NCI-H1436 (cell line): Measurements from ENCODE around the gene PDE6D.
"Not testable (repeated sequence)": the region's sequence is repeated elsewhere in the genome, so short reads cannot be mapped to it uniquely, and the experiment has no call there.

Experiments used
- DNase-seq: peaks from one replicate; lab custom pipeline; 2025; lab: John Stamatoyannopoulos, UW

Gene PDE6D

DNA sequence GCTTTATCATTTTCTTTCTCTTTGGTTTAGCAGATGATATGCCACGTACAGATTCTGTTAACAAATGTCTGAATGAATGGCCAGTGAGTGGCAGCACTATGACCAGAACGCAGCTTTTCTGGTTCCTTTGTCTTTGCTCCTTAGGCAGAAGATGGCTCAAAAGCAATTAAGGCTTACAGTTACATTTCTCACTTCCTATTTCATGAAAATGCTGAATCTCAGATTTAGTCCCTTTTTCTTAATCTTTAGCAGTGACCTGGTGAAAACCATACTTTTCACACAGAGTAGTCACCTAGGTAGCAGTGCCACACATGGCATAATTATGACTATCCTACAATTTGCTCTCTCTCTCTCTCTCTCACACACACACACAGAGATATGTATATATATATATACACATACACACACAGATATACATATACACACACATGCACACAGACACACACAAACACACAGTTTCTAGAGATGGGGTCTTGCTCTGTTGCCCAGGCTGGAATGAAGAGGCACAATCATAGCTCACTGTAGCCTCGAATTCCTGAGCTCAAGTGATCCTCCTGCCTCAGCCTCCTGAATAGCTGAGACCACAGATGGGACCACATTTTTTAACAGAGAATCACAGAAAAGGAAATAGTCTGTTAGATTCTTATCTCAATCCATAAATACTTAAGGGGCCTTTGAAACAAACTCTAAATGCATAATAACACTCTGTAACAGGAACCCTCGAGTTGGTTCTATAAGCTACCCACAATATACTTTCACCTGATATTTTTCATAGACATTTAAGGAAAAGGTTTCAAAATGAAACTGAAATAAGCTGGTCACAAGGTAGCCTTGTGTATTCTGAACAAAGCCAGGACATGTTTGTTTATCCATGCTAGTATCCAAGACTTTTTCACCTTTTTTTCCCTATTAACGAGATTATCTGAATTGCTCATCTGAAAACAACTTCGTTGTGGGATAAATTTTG lies 11.6 kb downstream of the PDE6D start:
- DNase-seq: no peak

DNA sequence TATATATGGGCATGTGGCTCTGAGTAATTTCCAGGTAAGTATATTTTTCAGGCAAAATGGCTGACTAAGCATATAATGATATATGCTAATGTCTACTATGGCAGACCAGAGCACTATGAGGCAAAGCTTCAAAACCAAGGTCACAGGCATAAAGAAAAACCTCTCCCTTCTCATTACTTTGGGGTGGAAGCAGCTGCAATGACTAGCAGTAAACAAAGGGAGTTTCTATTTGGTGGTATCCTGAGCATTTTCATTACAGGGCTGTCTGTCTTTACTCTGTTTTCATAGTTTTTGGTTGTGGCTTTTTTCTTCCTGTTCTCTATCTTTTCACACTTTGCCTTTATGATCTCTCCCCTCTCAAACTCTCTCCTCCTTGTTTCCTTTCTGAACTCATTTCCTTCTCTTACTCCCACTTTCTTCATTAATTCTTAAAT lies 15.6 kb downstream of the PDE6D start:
- no peak for DNase-seq

DNA sequence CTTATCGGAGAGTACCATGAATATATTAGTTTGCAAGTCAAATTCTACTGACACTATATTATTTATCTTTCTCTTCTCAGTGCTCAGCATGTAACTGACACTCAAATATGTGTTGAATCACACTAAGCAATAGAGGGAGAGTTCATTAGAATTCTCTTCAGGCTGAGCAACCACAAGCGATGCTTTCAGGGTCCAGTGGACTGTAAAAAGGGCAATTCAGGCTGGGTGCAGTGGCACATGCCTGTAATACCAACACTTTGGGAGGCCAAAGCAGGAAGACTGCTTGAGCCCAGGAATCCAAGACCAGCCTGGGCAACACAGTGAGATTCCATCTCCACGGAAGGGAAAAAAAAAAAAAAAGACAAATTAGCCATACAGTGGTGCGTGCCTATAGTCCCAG lies 16.3 kb downstream of the PDE6D start:
- no peak for DNase-seq

DNA sequence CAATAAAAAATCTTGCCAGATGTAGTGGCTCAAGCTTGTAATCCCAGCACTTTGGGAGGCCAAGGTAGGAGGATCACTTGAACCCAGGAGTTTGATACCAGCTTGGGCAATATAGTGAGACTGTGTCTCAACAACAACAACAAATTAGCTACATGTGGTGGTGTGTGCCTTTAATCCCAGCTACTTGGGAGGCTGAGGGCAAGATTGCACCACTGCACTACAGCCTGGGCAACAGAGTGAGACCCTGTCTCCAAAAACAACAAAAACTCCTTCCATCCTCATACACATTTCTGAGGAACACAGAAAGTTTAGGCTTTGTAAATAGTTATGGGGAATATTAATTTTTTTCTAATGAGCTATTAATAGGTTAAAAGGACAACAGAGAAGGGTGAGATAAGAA lies 17.0 kb downstream of the PDE6D start:
- no peak for DNase-seq

DNA sequence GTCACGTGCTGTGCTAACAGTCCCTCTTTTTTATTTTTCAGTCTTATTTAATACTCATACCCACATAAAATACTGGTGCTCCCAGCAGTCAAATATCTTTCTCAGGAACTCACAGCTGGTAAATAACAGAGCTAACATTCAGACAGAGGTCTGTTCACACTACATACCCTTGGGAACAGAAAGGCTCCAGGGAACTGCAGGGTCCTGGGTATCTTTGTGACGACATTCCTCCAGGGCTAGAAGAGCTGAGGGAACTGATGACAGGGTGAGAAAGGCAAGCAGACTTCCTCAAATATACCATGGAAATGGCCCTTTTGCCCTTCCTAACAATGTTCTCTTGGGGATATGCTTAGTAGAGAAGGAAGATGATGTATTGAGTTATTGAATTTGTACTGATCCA lies 19.3 kb downstream of the PDE6D start:
- DNase-seq: no peak

DNA sequence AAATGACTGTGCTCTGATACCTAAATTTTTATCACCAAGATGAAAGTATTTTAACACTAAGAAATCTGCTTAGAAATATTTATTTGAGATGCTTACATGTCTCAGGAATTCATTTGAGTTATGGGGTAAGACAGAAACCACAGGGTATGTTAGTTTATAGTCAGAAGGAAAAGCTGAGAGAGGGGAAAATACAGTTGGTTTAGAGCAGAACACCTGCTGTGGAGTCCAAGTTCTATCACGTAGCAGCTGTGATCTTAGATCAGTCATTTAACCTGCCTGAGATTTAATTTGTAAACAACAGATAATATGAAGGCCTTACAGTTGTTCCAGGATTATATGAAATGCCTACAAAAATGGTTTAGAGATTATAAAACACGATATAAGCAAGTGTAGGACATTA lies 29.0 kb downstream of the PDE6D start:
- DNase-seq: no peak

DNA sequence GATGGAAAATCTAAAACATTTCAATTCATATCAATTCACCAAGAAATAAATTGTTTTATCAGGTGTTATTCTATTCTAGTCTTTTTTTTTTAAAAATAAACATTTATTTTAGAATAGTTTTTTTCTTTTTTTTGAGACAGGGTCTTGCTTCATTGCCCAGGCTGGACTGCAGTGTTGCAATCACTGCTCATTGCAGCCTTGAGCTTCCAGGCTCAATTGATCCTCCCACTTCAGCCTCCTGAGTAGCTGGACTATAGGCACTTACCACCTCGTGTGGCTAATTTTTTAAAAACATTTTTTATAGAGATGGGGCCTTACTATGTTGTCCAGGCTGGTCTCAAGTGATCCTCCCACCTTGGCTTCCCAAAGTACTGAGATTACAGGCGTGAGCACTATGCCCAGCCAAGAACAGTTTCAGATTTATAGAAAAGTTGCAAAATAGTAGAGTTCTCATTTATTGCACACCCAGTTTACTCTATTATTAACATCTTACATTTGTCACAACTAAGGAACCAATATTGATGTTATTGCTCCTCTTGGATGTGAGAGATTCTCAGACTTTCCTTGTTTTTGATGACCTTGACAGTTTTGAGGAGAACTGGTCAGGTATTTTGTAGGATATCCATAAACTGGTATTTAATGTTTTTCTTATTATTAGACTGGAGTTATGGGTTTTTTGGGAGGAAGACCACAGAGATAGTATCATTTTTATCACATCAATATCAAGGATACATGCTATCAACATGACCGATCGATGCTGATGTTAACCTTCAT lies 29.9 kb downstream of the PDE6D start:
- no peak for DNase-seq

DNA sequence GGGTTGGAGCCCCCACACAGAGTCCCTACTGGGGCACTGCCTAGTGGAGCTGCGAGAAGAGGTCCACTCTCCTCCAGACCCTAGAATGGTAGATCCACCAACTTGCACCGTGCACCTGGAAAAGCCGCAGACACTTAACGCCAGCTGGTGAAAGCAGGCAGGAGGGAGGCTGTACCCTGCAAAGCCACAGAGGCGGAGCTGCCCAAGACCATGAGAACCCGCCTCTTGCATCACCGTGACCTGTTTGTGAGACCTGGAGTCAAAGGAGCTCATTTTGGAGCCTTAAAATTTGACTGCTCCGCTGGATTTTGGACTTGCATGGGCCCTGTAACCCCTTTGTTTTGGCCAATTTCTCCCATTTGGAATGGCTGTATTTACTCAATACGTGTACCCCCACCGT lies 32.1 kb downstream of the PDE6D start:
- DNase-seq: not testable (repeated sequence)

DNA sequence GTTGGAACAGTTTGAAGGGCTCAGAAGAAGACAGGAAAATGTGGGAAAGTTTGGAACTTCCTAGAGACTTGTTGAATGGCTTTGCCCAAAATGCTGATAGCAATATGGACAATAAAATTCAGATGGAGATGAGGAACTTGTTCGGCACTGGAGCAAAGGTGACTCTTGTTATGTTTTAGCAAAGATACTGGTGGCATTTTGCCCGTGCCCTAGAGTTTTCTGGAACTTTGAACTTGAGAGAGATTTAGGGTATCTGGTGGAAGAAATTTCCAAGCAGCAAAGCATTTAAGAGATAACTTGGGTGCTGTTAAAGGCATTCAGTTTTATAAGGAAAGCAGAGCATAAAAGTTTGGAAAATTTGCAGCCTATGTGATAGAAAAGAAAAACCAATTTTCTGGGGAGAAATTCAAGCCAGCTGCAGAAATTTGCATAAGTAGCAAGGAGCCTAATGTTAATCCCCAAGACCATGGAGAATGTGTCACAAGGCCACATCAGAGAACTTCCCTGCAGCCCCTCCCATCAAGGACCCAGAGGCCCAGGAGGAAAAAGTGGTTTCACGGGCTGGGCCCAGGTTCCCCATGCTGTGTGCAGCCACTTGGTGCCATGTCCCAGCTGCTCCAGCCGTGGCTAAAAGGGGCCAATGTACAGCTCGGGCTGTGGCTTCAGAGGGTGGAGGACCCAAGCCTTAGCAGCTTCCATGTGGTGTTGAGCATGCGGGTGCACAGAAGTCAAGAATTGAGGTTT lies 32.8 kb downstream of the PDE6D start:
- DNase-seq: not testable (repeated sequence)

DNA sequence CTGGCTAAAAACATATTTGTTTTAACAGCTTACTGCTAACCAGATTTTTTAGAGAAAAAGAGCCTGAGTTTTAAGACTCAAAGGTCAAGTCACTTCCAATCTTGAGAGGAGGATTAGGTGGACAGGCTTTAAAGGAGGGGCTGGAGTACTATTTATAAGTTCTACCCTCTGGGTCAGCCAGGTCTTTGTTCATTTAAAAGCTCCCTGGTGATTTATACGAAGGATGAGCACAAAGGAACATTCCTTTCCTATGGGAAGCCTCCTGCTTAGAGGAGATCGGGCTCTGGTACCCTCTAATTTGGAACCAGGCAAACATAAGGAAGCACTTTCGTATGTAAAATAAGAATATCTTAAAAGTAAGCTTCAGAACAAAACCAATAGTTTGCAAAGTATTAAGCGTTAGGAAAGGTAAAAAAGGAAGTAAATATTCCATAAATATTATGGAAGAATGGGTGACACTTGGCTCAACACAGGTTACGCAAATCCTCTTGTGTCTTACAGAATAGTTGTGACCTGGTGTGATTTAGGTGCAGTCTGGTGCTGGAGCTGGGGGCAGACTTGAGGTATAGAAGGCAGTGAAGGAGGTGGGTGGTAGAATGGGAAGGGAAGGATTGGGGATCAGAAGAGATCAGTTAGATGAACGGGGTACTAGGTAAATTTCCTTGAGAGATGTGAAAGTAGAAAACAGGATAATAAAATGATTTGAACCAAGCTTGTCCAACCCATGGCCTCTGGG lies 35.6 kb downstream of the PDE6D start:
- no peak for DNase-seq

DNA sequence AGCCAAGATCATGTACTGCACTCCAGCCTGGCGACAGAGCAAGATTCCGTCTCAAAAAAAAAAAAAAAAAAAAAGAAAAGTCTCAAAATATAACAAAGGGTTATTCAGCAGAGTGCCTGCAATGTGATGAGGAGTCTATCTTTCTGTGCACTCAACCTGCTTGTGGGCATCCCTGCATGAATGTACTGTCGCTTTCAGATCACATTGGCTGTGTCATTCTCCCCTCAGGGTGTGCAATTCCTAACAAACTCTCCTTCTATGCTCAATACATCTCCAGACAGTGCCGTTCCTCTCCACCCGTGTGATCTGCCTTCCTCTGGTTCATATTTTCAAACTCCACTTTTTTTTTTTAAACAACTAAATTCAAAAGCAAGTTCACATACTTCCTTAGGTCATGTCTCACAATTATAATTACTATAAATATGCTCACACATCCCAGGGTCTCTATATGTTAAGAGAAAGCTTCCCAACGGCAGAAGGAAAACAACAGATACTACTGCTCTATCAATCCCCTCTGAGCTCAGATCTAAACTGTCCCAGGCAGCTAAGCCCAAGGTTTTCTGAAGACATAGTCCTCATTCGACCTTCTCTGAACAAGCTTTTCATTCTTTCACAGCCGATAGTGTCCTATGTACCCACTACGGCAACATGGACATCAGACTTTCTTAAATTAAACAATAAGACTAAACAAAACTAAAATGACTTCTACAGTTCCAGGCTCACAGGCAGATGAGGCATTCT lies 37.5 kb downstream of the PDE6D start:
- DNase-seq: no peak

DNA sequence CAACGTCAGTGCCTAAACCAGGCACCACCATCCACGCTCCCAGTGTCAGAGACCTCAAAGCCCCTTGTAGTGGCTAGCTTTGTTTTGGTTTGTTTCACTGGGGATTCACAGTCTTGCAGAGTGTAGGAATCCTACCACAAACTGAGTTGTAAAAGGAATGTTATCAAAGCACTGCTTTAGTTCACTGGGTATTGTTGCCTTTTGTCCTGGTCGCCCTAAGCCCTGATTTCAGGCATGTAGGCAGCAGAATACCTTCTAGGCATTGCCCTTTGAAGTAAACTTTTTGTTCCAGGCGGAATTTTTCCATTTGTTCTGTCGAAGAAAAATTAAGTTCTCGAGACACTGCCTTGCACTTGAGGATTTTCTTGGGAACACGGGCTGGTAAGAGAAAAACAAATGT lies 43.3 kb downstream of the PDE6D start:
- DNase-seq: no peak

DNA sequence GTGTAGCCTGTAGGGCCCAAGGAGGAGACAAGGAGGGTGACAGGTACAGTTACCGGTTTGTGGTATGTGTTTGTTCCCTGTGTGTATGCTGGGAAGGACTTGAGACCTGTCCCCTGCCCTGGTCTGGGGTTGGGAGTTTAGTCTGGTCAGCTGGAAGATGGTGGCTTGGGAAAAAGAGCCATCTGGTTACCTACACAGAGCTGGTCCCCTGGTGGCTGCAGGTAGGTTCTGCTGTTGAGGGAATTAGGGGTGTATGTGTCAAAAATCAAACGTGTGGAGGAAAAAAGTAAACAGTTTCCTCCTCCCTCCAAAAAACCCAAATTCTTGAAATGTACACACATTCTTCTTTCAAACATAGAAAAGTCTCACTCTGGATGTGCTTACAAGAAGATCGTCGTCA lies 48.5 kb downstream of the PDE6D start:
- DNase-seq: no peak

DNA sequence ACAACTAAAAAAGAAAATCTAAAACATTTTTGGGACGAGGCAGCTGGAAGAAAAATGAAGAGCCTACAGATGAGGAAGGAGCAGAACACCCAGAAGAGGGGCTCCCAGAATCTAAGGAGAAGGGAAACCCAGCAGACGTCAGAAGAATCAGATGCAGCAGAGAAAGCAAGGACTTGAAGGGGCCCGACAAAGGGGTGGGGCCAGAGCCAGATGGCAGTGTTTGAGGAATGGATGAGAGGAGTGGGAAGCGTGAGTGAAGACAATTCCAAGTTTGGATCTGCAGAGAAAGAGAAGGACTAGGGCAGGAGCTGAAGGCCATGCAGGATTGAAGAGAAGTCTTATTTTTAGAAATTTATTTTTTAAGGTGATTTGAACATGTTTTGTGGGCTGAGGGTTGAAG lies 53.5 kb downstream of the PDE6D start:
- no peak for DNase-seq

DNA sequence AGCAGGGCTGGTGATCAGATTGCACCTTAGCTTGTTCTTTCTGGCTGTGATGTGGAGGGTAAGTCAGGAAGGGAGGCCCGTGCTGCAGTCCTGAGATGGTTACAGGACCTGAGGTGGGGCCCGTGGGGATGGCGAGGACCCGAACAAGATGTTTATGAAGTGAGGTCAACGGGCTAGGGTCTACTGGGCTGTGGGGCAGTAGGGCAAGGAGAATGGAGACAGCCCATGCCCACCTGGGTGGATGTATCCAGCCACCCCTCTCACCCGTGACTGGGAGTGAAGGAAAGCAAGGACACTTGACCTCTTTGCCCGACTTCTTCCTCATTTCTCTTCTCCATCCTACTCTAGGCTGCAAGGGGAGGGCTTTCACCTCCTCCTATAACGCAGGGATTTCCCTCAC lies 54.8 kb downstream of the PDE6D start:
- no peak for DNase-seq

DNA sequence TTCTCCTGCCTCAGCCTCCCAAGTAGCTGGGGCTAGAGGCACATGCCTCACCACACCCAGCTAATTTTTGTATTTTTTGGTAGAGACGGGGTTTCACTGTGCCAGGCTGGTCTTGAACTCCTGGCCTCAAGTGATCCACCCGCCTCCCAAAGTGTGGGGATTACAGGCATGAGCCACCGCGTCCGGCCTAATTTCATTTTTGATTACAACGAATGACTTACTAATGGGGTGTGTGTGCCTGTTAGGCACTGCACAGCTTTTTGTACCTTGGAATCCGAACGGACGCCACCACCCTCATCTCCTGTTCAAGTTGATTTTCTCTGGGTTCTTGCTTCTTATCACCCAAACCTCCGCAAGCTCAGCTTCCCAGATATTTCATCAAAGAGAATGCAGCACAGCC lies 55.6 kb downstream of the PDE6D start:
- no peak for DNase-seq

DNA sequence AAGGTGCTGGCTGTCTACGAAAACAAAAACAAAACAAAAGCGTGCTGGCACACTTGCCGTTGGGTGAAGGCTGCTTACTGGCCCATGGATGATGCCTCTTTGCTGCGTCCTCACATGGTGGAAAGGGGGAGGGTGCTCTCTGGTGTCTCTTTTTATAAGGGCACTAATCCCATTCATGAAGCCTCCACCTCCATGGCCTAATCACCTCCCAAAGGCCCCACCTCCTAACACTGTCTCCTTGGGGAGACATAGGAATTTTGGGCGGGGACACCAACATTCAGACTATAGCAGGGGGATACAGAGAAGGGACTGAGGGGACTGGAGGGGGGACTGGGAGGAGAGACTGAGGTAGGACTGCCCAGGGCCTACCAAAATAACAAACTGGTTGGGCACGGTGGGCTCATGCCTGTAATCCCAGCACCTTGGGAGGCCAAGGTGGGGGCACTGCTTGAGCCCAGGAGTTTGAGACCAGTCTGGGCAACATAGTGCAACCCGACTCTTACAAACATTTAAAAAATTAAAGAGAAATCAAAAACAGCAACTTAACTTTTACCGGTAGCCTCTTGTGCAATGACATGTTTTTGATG lies 58.3 kb downstream of the PDE6D start:
- DNase-seq: no peak

DNA sequence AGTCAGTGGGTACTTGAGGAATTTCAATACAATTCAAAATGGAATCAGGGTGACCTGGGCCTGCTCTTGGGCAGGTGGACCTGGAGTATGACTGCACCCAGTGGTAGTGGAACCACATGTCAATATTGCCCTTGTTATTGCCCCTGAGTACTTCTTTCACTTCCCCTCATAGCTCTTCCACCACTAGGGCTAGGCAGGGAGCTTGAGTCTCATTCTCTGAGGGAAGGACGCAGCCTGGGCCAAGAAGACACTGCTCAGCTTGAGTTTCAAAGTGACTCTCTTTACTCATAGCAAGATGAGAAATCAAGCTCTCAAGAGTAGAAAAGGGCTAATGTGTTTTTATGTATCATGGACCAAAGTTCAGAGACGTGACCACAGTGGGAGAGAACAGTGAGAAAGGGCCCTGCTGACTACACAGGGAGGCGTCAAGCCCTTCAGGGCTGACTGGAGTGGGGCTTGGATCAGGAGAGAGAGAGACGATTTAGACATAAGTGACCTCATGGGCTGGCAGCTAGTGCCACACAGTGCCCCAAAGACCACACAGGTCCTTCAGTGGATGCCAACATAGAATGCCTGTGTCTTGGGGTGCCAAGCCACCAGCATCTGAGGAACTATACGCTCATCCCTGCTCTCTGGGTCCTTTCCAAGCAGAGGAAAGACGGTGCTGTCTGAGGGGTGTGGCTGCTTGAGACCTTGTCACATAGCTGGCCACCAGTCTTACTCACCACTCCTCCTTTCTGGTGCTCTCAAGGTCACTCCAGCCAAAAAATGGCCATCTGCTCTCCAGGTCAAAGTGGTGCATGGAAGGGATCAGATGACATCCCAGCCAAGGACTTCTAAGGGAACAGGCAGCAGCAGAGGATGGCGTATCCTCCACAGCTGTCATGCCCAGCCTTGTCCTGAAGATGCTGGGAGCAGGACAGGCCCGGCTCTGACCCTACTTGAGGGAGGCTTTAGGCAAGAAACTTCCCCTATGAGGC lies 59.8 kb downstream of the PDE6D start:
- no peak for DNase-seq

DNA sequence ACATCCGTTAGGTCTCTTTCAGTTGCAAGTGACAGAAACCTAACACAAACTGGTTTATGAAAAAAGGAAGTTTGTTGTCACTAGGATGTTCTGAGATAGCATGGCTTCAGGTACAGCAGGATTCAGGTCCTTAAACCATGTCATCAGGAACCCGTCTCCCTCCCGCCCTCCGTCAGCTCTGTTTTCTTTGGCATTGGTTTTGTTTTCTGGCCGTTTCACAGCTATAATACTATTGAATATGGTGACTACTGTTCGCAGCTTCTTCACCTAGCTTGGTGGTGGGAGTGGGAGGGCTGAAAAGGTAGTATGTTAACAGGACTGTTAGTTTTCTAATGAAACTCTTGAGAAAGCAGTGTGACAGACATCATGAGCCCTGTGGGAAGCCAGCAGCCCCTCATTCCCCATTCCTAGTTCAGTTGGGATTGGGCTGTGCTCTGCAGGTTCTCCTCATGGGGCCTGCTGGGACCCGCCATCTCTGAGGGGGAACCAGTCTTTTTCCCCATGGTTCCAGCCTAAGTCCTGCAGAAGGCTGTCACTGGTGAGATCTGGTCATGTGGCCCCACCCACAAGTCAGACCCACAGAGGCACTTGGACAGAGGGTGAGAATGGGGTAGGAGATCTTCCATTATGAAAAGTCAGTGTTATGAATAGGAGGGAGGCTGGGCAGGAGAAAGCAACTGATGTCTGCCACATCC lies 60.6 kb downstream of the PDE6D start:
- DNase-seq: no peak
